HepG2 (cell line): ENCODE results near the gene HMGN4. TPM values are rescaled to one million over a fixed set of nuclear protein-coding genes. Genes with fewer than 3 reads are reported as not detected.
A peak's percentile ranks its signal among the peaks of the same experiment; 100 is the strongest.

ENCODE experiments used
- FOXJ3 ChIP-seq: sonication (generic); formaldehyde crosslinking; IDR thresholded peaks from 2 replicates; pipeline ENCODE4 v1.4.0; 2020; ENCODE audit warnings: missing genetic modification reagents, mild to moderate bottlenecking, borderline replicate concordance
- KLF16 ChIP-seq, 2 experiments: sonication (generic) in 1 of 2; formaldehyde crosslinking in 1 of 2; IDR thresholded peaks; 2 replicates each; pipeline versions ENCODE4 v1.6.1 to v1.8.0; 2016 to 2023; ENCODE audit warnings: missing genetic modification reagents in 2 of 2, missing compliant biosample characterization in 1 of 2
- SATB2 ChIP-seq: sonication (generic); formaldehyde crosslinking; IDR thresholded peaks from 2 replicates; pipeline ENCODE4 v1.5.0; 2020; ENCODE audit warnings: missing genetic modification reagents
- SMAD3 ChIP-seq: sonication (generic); formaldehyde crosslinking; IDR thresholded peaks from 2 replicates; pipeline ENCODE4 v1.4.0; 2020; ENCODE audit warnings: missing genetic modification reagents
- ZNF496 ChIP-seq: sonication (generic); formaldehyde crosslinking; IDR thresholded peaks from 2 replicates; pipeline ENCODE4 v1.8.1; 2023; ENCODE audit warnings: mild to moderate bottlenecking, moderate library complexity, missing genetic modification reagents; ENCODE audit not compliant: insufficient replicate concordance
- polyA plus RNA-seq, 8 experiments: library from polyadenylated mRNA; depleted of rRNA in 3 of 8; stranded (reverse) in 7 of 8; unstranded in 1 of 8; fragments of >200 nt; fragmentation: Illumina TruSeq in 4 of 8; extraction: Trizol in 4 of 8; gene quantifications; 2 replicates each; pipeline versions ENCODE4 v1.2.1 to v1.2.3, GENCODE V29; 2011 to 2016; ENCODE audit warnings: low read depth in 4 of 8, missing spikeins in 1 of 8, mixed read lengths in 1 of 8; ENCODE audit not compliant: insufficient read depth in 1 of 8
- total RNA-seq, 5 experiments: library from RNA; depleted of rRNA; stranded (reverse); fragments of >200 nt; fragmentation: Illumina TruSeq; extraction: Trizol; gene quantifications; 2 replicates each; pipeline ENCODE4 v1.2.3, GENCODE V29; 2016; ENCODE audit warnings: low read depth in 1 of 5
- TF ChIP-seq, protein P1 (sequence below): sonication (generic); formaldehyde crosslinking; IDR thresholded peaks from 2 replicates; pipeline ENCODE4 v1.5.0; 2020; ENCODE audit warnings: mild to moderate bottlenecking, missing genetic modification reagents, borderline replicate concordance
- TF ChIP-seq, protein P2 (sequence below): sonication (generic); formaldehyde crosslinking; IDR thresholded peaks from 2 replicates; pipeline ENCODE4 v1.8.1; 2023; ENCODE audit warnings: missing genetic modification reagents, inconsistent platforms, borderline replicate concordance
- TF ChIP-seq, protein P3 (sequence below): sonication (generic); formaldehyde crosslinking; IDR thresholded peaks from 2 replicates; pipeline ENCODE4 v1.4.0; 2020; ENCODE audit warnings: missing genetic modification reagents
- TF ChIP-seq, protein P4 (sequence below): sonication (generic); formaldehyde crosslinking; IDR thresholded peaks from 2 replicates; pipeline ENCODE4 v1.8.0; 2022; ENCODE audit warnings: mild to moderate bottlenecking, missing genetic modification reagents
- TF ChIP-seq, protein P5 (sequence below): IDR thresholded peaks from 2 replicates; pipeline ENCODE4 v1.6.1; 2016
- TF ChIP-seq, protein P6 (sequence below): sonication (generic); formaldehyde crosslinking; IDR thresholded peaks from 2 replicates; pipeline ENCODE4 v1.9.0; 2022; ENCODE audit warnings: missing genetic modification reagents, mild to moderate bottlenecking, borderline replicate concordance

The HMGN4 gene
- total and polyA plus RNA-seq, 2 of the 13 experiments (the other 11 are each of a cell fraction or from before 2014, with no cell fraction given) = 39.9 to 52.1 TPM

DNA sequence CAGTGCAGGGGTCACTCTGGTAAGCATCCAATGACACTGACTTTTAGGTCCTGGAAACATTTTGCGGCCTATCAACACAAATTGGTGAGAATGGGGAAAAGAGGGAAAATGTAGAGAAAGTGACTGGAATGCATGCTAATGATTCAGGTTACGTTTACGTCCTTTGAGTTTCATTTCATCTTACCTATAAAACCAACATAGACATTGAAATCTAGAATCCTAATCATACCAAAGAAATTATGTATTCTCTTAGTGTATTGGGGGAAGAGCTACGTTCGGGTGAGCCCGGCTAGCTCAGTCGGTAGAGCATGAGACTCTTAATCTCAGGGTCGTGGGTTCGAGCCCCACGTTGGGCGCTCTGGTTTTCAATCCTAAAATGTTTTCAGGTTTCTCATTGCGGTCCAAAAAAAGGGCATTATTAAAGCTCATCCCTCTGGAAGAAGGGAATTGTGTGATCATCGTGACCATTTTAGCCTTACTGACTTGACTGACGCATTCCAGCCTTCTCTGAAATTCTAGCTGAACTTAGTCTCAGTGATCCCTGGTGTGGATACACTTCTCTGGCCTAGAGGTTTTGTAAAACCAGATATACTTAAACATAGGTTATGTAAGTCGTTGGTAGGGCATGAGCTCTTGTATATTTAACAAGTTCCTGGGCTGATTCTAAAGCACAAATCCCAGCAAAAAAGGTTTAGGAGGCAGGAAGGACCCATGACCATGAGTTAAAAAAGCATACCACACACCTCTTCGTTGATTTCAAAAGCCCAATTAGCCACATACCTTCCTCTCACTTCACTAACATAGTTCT is 18.3 kb downstream of the HMGN4 start (continued):
- TF ChIP-seq, protein P1, sequence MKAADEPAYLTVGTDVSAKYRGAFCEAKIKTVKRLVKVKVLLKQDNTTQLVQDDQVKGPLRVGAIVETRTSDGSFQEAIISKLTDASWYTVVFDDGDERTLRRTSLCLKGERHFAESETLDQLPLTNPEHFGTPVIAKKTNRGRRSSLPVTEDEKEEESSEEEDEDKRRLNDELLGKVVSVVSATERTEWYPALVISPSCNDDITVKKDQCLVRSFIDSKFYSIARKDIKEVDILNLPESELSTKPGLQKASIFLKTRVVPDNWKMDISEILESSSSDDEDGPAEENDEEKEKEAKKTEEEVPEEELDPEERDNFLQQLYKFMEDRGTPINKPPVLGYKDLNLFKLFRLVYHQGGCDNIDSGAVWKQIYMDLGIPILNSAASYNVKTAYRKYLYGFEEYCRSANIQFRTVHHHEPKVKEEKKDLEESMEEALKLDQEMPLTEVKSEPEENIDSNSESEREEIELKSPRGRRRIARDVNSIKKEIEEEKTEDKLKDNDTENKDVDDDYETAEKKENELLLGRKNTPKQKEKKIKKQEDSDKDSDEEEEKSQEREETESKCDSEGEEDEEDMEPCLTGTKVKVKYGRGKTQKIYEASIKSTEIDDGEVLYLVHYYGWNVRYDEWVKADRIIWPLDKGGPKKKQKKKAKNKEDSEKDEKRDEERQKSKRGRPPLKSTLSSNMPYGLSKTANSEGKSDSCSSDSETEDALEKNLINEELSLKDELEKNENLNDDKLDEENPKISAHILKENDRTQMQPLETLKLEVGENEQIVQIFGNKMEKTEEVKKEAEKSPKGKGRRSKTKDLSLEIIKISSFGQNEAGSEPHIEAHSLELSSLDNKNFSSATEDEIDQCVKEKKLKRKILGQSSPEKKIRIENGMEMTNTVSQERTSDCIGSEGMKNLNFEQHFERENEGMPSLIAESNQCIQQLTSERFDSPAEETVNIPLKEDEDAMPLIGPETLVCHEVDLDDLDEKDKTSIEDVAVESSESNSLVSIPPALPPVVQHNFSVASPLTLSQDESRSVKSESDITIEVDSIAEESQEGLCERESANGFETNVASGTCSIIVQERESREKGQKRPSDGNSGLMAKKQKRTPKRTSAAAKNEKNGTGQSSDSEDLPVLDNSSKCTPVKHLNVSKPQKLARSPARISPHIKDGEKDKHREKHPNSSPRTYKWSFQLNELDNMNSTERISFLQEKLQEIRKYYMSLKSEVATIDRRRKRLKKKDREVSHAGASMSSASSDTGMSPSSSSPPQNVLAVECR (CRISPR knock-in tag) = peak; percentile 62; the same call in 1 of the 2 replicates
- TF ChIP-seq KLF16 (CRISPR knock-in tag; IDR thresholded peaks at IDR 0.05) (peak in 1 of 2 experiments; percentile 88; a peak in 2 of 4 replicates), SATB2 (CRISPR knock-in tag) (peak; percentile 32; the same call in 1 of the 2 replicates), ZNF496 (no peak), FOXJ3 (CRISPR knock-in tag) (peak; percentile 81), SMAD3 (CRISPR knock-in tag) (peak; percentile 78)
- TF ChIP-seq, protein P2, sequence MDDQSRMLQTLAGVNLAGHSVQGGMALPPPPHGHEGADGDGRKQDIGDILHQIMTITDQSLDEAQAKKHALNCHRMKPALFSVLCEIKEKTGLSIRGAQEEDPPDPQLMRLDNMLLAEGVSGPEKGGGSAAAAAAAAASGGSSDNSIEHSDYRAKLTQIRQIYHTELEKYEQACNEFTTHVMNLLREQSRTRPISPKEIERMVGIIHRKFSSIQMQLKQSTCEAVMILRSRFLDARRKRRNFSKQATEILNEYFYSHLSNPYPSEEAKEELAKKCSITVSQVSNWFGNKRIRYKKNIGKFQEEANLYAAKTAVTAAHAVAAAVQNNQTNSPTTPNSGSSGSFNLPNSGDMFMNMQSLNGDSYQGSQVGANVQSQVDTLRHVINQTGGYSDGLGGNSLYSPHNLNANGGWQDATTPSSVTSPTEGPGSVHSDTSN (CRISPR knock-in tag) = no peak
- TF ChIP-seq, protein P3, sequence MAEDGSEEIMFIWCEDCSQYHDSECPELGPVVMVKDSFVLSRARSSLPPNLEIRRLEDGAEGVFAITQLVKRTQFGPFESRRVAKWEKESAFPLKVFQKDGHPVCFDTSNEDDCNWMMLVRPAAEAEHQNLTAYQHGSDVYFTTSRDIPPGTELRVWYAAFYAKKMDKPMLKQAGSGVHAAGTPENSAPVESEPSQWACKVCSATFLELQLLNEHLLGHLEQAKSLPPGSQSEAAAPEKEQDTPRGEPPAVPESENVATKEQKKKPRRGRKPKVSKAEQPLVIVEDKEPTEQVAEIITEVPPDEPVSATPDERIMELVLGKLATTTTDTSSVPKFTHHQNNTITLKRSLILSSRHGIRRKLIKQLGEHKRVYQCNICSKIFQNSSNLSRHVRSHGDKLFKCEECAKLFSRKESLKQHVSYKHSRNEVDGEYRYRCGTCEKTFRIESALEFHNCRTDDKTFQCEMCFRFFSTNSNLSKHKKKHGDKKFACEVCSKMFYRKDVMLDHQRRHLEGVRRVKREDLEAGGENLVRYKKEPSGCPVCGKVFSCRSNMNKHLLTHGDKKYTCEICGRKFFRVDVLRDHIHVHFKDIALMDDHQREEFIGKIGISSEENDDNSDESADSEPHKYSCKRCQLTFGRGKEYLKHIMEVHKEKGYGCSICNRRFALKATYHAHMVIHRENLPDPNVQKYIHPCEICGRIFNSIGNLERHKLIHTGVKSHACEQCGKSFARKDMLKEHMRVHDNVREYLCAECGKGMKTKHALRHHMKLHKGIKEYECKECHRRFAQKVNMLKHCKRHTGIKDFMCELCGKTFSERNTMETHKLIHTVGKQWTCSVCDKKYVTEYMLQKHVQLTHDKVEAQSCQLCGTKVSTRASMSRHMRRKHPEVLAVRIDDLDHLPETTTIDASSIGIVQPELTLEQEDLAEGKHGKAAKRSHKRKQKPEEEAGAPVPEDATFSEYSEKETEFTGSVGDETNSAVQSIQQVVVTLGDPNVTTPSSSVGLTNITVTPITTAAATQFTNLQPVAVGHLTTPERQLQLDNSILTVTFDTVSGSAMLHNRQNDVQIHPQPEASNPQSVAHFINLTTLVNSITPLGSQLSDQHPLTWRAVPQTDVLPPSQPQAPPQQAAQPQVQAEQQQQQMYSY (CRISPR knock-in tag) = no peak; the same call in 1 of the 2 replicates
- TF ChIP-seq, protein P4, sequence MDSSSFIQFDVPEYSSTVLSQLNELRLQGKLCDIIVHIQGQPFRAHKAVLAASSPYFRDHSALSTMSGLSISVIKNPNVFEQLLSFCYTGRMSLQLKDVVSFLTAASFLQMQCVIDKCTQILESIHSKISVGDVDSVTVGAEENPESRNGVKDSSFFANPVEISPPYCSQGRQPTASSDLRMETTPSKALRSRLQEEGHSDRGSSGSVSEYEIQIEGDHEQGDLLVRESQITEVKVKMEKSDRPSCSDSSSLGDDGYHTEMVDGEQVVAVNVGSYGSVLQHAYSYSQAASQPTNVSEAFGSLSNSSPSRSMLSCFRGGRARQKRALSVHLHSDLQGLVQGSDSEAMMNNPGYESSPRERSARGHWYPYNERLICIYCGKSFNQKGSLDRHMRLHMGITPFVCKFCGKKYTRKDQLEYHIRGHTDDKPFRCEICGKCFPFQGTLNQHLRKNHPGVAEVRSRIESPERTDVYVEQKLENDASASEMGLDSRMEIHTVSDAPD = 0 out of 2 replicates have a peak, but pooled peaks have one; percentile 62
- TF ChIP-seq, protein P5, sequence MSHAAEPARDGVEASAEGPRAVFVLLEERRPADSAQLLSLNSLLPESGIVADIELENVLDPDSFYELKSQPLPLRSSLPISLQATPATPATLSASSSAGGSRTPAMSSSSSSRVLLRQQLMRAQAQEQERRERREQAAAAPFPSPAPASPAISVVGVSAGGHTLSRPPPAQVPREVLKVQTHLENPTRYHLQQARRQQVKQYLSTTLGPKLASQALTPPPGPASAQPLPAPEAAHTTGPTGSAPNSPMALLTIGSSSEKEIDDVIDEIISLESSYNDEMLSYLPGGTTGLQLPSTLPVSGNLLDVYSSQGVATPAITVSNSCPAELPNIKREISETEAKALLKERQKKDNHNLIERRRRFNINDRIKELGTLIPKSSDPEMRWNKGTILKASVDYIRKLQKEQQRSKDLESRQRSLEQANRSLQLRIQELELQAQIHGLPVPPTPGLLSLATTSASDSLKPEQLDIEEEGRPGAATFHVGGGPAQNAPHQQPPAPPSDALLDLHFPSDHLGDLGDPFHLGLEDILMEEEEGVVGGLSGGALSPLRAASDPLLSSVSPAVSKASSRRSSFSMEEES = 0 out of 2 replicates have a peak, but pooled peaks have one; percentile 31
- TF ChIP-seq, protein P6, sequence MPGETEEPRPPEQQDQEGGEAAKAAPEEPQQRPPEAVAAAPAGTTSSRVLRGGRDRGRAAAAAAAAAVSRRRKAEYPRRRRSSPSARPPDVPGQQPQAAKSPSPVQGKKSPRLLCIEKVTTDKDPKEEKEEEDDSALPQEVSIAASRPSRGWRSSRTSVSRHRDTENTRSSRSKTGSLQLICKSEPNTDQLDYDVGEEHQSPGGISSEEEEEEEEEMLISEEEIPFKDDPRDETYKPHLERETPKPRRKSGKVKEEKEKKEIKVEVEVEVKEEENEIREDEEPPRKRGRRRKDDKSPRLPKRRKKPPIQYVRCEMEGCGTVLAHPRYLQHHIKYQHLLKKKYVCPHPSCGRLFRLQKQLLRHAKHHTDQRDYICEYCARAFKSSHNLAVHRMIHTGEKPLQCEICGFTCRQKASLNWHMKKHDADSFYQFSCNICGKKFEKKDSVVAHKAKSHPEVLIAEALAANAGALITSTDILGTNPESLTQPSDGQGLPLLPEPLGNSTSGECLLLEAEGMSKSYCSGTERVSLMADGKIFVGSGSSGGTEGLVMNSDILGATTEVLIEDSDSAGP (CRISPR knock-in tag) = no peak
